Thyroid gland (tissue), 4 donors: ENCODE results near the gene C9orf50.

Experiments used
- CTCF ChIP-seq, 6 experiments: fragments of 200-600 bp in 3 of 6; fragments of 450-650 bp in 3 of 6; sonication (generic) in 3 of 6; IDR thresholded peaks; one replicate each; pipeline ENCODE4 v1.5.1; 2016 to 2019; ENCODE audit warnings: antibody characterized with exemption in 6 of 6, mild to moderate bottlenecking in 2 of 6, inconsistent platforms in 1 of 6, moderate library complexity in 1 of 6
- POLR2A ChIP-seq, 2 donors: fragments of 450-650 bp; IDR thresholded peaks; one replicate each; pipeline ENCODE4 v1.6.1; 2017; ENCODE audit warnings: antibody characterized with exemption in 2 of 2, mild to moderate bottlenecking in 2 of 2, moderate library complexity in 1 of 2

- TF ChIP-seq CTCF (IDR thresholded peaks at IDR 0.05): no peak
- no peak for TF ChIP-seq POLR2A (IDR thresholded peaks at IDR 0.05)
These were observed 13.9 kb downstream of the C9orf50 start for GRCh38 chr9:129607027-129607387.
